AG09319 (cell line): ENCODE measurements around the gene SP1.
"Not testable (repeated sequence)": the region's sequence is repeated elsewhere in the genome, so short reads cannot be mapped to it uniquely, and the experiment has no call there.

Source experiments
- DNase-seq: peaks from one replicate; pipeline ENCODE4 v3.0.0-alpha.2; 2010; ENCODE audit warnings: low read depth; ENCODE audit errors: extremely low read depth
- CTCF ChIP-seq: IDR thresholded peaks from 2 replicates; pipeline ENCODE4 v1.5.1; 2011; ENCODE audit warnings: low read depth, mild to moderate bottlenecking, inconsistent platforms, low read length, moderate library complexity

Gene SP1

GRCh38 chr12:53345486-53346188 lies 34.3 kb upstream of the SP1 start:
- TF ChIP-seq CTCF, result no peak; the same call in 1 of the 2 replicates
- DNase-seq, result no peak

- DNase-seq, result no peak
- no peak for TF ChIP-seq CTCF
These were observed 33.5 kb upstream of the SP1 start for GRCh38 chr12:53346491-53346890.

GRCh38 chr12:53347905-53348304 lies 32.1 kb upstream of the SP1 start:
- no peak for TF ChIP-seq CTCF
- DNase-seq, result no peak

- TF ChIP-seq CTCF, result peak; percentile 83
- DNase-seq, result peak; percentile 60
These were observed 27.4 kb upstream of the SP1 start for GRCh38 chr12:53352331-53353256.

GRCh38 chr12:53353257-53353655 lies 26.7 kb upstream of the SP1 start:
- no peak for DNase-seq
- no peak for TF ChIP-seq CTCF

- no peak for DNase-seq
- no peak for TF ChIP-seq CTCF
These were observed 24.9 kb upstream of the SP1 start for GRCh38 chr12:53355121-53355520.

- TF ChIP-seq CTCF, result no peak
- no peak for DNase-seq
These were observed 21.0 kb upstream of the SP1 start for GRCh38 chr12:53358836-53359419.

- not testable (repeated sequence) for DNase-seq
These were observed 18.3 kb upstream of the SP1 start for GRCh38 chr12:53361638-53362037.
